ENCODE results near the gene GLTPD2.

- TF ChIP-seq, protein P1, sequence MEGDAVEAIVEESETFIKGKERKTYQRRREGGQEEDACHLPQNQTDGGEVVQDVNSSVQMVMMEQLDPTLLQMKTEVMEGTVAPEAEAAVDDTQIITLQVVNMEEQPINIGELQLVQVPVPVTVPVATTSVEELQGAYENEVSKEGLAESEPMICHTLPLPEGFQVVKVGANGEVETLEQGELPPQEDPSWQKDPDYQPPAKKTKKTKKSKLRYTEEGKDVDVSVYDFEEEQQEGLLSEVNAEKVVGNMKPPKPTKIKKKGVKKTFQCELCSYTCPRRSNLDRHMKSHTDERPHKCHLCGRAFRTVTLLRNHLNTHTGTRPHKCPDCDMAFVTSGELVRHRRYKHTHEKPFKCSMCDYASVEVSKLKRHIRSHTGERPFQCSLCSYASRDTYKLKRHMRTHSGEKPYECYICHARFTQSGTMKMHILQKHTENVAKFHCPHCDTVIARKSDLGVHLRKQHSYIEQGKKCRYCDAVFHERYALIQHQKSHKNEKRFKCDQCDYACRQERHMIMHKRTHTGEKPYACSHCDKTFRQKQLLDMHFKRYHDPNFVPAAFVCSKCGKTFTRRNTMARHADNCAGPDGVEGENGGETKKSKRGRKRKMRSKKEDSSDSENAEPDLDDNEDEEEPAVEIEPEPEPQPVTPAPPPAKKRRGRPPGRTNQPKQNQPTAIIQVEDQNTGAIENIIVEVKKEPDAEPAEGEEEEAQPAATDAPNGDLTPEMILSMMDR (conservative IDR thresholded peaks at IDR 0.05; ENCODE audit: low read length): no peak
- TF ChIP-seq EZH2phosphoT487 (IDR thresholded peaks at IDR 0.05; ENCODE audit: borderline replicate concordance): no peak
These were observed 44.9 kb upstream of the GLTPD2 start for GRCh38 chr17:4743898-4744297.
